OCI-LY7 (cell line): ENCODE data around the gene C2orf81.

Experiments used
- EZH2phosphoT487 ChIP-seq: fragments of 200-600 bp; sonication (generic); IDR thresholded peaks from 2 replicates; pipeline ENCODE4 v1.6.1; 2018; ENCODE audit warnings: low read depth, borderline replicate concordance, mild to moderate bottlenecking, mixed run types, antibody characterized with exemption, low read length, moderate library complexity, mixed read lengths
- TF ChIP-seq, protein P1 (sequence below): fragments of 200-600 bp; sonication (generic); conservative IDR thresholded peaks from 2 replicates; pipeline ENCODE4 v1.5.1; 2014; ENCODE audit warnings: mild to moderate bottlenecking, antibody characterized with exemption, low read length, moderate library complexity, mixed read lengths

- TF ChIP-seq, protein P1, sequence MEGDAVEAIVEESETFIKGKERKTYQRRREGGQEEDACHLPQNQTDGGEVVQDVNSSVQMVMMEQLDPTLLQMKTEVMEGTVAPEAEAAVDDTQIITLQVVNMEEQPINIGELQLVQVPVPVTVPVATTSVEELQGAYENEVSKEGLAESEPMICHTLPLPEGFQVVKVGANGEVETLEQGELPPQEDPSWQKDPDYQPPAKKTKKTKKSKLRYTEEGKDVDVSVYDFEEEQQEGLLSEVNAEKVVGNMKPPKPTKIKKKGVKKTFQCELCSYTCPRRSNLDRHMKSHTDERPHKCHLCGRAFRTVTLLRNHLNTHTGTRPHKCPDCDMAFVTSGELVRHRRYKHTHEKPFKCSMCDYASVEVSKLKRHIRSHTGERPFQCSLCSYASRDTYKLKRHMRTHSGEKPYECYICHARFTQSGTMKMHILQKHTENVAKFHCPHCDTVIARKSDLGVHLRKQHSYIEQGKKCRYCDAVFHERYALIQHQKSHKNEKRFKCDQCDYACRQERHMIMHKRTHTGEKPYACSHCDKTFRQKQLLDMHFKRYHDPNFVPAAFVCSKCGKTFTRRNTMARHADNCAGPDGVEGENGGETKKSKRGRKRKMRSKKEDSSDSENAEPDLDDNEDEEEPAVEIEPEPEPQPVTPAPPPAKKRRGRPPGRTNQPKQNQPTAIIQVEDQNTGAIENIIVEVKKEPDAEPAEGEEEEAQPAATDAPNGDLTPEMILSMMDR, result no peak
- no peak for TF ChIP-seq EZH2phosphoT487
These were observed 29.0 kb downstream of the C2orf81 start for GRCh38 chr2:74392449-74392743.
